Peyer's patch (tissue), 4 donors: ENCODE results near the gene ZNF236. TPM values are rescaled to one million over a fixed set of nuclear protein-coding genes. Genes with fewer than 3 reads are reported as not detected.
"Not testable (repeated sequence)": the region's sequence is repeated elsewhere in the genome, so short reads cannot be mapped to it uniquely, and the experiment has no call there.

Experiments
- DNase-seq, 3 donors: peaks; one replicate each; pipeline ENCODE4 v3.0.0-alpha.2; 2017 to 2019
- H3K27ac ChIP-seq, 4 donors: fragments of 200-600 bp; sonication (generic); one replicate each; pipeline ENCODE4 v1.5.1; 2016 to 2019
- H3K27me3 ChIP-seq, 2 donors: fragments of 200-600 bp; sonication (generic); one replicate each; pipeline ENCODE4 v1.5.1; 2019
- H3K36me3 ChIP-seq, 3 donors: fragments of 200-600 bp; sonication (generic); one replicate each; pipeline ENCODE4 v1.5.1; 2016 to 2019
- H3K4me1 ChIP-seq, 4 donors: fragments of 200-600 bp; sonication (generic); one replicate each; pipeline ENCODE4 v1.5.1; 2016 to 2019
- H3K4me3 ChIP-seq, 4 donors: fragments of 200-600 bp; sonication (generic); 1 replicate in 3 of 4; 2 replicates in 1 of 4; pipeline ENCODE4 v1.5.1; 2016 to 2019; ENCODE audit warnings: mild to moderate bottlenecking in 1 of 4
- H3K9me3 ChIP-seq, 4 donors: fragments of 200-600 bp; sonication (generic); one replicate each; pipeline ENCODE4 v1.5.1; 2016 to 2019; ENCODE audit warnings: mild to moderate bottlenecking in 1 of 4
- CTCF ChIP-seq, 6 experiments: fragments of 450-650 bp in 4 of 6; fragments of 200-600 bp in 2 of 6; sonication (generic) in 1 of 6; IDR thresholded peaks; one replicate each; pipeline ENCODE4 v1.5.1; 2017 to 2019; ENCODE audit warnings: antibody characterized with exemption in 6 of 6, mild to moderate bottlenecking in 3 of 6, moderate library complexity in 1 of 6
- POLR2A ChIP-seq, 2 donors: fragments of 450-650 bp; IDR thresholded peaks; one replicate each; pipeline ENCODE4 v1.5.1; 2017; ENCODE audit warnings: antibody characterized with exemption in 2 of 2, mild to moderate bottlenecking in 2 of 2, moderate library complexity in 2 of 2
- total RNA-seq, 4 donors: library from RNA; depleted of rRNA; stranded (reverse); fragments of >200 nt; gene quantifications; one replicate each; pipeline ENCODE4 v1.1.0, GENCODE V29; 2016

The ZNF236 gene
- total RNA-seq, 4 donors from 2014 or later = 13.8 to 57.8 (median 27.7) TPM

GRCh38 chr18:76803814-76804213 lies 18.5 kb upstream of the ZNF236 start:
- H3K4me3 ChIP-seq = no peak overlapping the region

GRCh38 chr18:76805221-76805620 lies 17.1 kb upstream of the ZNF236 start:
- no peaks in the 10 kb centered on the region for H3K36me3 ChIP-seq
- TF ChIP-seq POLR2A (IDR thresholded peaks at IDR 0.05) (no peak), CTCF (IDR thresholded peaks at IDR 0.05) (no peak)
- no peak overlapping the region for H3K27ac ChIP-seq
- H3K4me1 ChIP-seq = peaks cover 0 to 17% (median 7%) of the 10 kb centered on the region in 4 donors
- no peak overlapping the region for H3K4me3 ChIP-seq
- no peaks in the 10 kb centered on the region for H3K9me3 ChIP-seq
- DNase-seq = no peak
- no peaks in the 10 kb centered on the region for H3K27me3 ChIP-seq

More at GRCh38 chr18:76803814-76804213, 18.5 kb upstream of the ZNF236 start:
- TF ChIP-seq POLR2A (IDR thresholded peaks at IDR 0.05) (no peak), CTCF (IDR thresholded peaks at IDR 0.05) (peak; percentile 47 to 84 (median 64))
- Histone ChIP-seq H3K9me3 (no peaks in the 10 kb centered on the region), H3K27me3 (no peaks in the 10 kb centered on the region), H3K36me3 (no peaks in the 10 kb centered on the region), H3K4me1 (peaks cover 0 to 17% (median 7%) of the 10 kb centered on the region in 4 donors), H3K27ac (no peak overlapping the region)
- peak in 2 of 3 donors; percentile 68 to 87 for DNase-seq

- TF ChIP-seq CTCF (IDR thresholded peaks at IDR 0.05) (no peak), POLR2A (IDR thresholded peaks at IDR 0.05) (no peak)
- peaks cover 0 to 17% (median 7%) of the 10 kb centered on the region in 4 donors for H3K4me1 ChIP-seq
- no peak for DNase-seq
- H3K36me3 ChIP-seq = no peaks in the 10 kb centered on the region
- no peaks in the 10 kb centered on the region for H3K27me3 ChIP-seq
- no peaks in the 10 kb centered on the region for H3K9me3 ChIP-seq
- no peak overlapping the region for H3K4me3 ChIP-seq
- no peak overlapping the region for H3K27ac ChIP-seq
Measured at GRCh38 chr18:76806301-76806700, 16.1 kb upstream of the ZNF236 start.

- Histone ChIP-seq H3K4me1 (peaks cover 0 to 5% (median 0%) of the 10 kb centered on the region in 4 donors), H3K4me3 (no peak overlapping the region), H3K9me3 (no peaks in the 10 kb centered on the region), H3K27me3 (no peaks in the 10 kb centered on the region), H3K36me3 (no peaks in the 10 kb centered on the region), H3K27ac (no peak overlapping the region)
- DNase-seq = no peak
- no peak for TF ChIP-seq CTCF (IDR thresholded peaks at IDR 0.05)
- no peak for TF ChIP-seq POLR2A (IDR thresholded peaks at IDR 0.05)
Measured at GRCh38 chr18:76808561-76808960, 13.8 kb upstream of the ZNF236 start.

DNA sequence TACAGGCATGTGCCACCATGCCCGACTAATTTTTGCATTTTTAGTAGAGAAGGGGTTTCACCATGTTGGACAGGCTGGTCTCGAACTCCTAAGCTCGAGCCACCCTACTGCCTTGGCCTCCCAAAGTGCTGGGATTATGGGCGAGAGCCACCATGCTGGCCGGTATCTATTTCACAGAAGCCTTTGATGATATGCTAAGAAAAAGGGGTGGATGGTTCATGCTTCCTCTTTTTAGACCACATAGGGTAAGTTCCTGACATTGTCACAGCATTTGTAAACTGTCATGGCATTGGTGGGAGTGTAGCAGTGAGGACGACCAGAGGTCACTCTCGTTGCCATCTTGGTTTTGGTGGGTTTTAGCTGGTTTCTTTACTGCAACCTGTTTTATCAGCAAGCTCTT lies 10.8 kb upstream of the ZNF236 start:
- not testable (repeated sequence) for DNase-seq, H3K4me3 ChIP-seq, H3K36me3 ChIP-seq, H3K27me3 ChIP-seq, H3K9me3 ChIP-seq, H3K4me1 ChIP-seq, H3K27ac ChIP-seq

- no peaks in the 10 kb centered on the region for H3K27me3 ChIP-seq
- no peaks in the 10 kb centered on the region for H3K36me3 ChIP-seq
- TF ChIP-seq CTCF (IDR thresholded peaks at IDR 0.05) (no peak), POLR2A (IDR thresholded peaks at IDR 0.05) (no peak)
- no peaks in the 10 kb centered on the region for H3K4me1 ChIP-seq
- no peaks in the 10 kb centered on the region for H3K9me3 ChIP-seq
- no peak overlapping the region for H3K27ac ChIP-seq
- DNase-seq = no peak
- H3K4me3 ChIP-seq = no peak overlapping the region
Measured at GRCh38 chr18:76814256-76814655, 8.1 kb upstream of the ZNF236 start.
